HG03469 (cell line): ENCODE results near the gene HMGCL.

Experiments used
- ATAC-seq: cut with Tn5 transposase; IDR thresholded peaks from one replicate; pipeline ENCODE4 v1.9.1; 2021; ENCODE audit warnings: mild to moderate bottlenecking, moderate library complexity, moderate number of reproducible peaks; ENCODE audit not compliant: unreplicated experiment

The HMGCL gene

DNA sequence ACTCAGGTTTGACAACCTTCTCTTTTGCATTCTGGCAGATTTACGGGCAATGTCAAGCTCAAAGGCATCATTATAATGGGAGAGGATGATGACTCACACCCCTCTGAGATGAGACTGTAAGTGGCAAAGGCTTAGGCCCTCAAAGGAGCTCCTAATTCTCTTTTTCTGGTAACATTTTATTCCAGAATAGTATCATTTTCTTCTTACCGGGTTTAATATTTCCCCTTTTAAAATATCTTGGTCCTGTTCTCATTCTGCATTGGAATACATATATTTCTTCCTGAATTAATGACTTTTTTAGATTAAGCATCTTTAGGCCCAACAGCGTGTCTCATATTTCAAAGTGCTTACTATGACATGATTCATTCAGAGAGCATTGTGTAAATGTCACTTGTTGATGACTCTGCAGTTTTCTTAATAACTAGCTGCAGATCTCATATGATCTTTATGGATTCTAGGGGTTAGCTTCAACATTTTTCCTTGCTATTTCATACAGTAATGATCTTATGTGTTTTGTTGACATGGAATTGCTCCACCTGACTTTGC is 45.3 kb downstream of the HMGCL start:
- no peak for ATAC-seq

DNA sequence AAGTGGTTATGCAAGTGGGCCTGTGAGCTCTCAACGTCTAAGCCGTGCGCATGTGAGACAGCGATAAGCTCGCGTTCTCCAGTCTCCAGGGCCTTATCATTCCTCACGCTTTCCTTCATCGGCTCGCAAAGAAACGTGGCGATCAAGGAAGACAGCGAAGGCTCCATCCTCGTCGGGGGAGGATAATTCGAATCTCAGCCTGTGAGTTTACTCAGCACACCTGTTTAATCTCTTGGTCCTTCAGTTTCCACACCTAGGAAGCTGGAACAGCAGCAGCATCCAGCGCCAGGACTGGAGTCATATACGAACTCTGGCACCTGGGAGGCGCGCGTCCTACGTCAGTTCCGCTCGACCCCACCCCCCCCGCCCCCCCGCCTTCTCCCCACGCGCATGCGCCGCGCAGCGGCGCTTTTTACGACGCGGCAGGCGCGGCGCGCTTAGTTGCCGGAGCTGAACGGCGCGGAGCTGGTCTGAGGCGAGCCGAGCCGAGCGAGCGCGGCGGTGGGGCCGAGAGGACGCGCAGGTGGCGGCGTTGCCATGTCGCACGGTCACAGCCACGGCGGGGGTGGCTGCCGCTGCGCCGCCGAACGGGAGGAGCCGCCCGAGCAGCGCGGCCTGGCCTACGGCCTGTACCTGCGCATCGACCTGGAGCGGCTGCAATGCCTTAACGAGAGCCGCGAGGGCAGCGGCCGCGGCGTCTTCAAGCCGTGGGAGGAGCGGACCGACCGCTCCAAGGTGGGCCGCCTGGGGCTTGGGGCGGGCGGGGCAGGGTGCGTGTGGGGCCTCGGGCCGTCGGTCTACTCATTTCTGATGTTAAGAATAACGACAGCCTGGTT is 47.0 kb downstream of the HMGCL start, which contains the start of gene PITHD1:
PITHD1 (plus strand) TSS at position 440 of the 836 bp plus-strand sequence; CDS start at position 538, 98 bp downstream.
- ATAC-seq = no peak

DNA sequence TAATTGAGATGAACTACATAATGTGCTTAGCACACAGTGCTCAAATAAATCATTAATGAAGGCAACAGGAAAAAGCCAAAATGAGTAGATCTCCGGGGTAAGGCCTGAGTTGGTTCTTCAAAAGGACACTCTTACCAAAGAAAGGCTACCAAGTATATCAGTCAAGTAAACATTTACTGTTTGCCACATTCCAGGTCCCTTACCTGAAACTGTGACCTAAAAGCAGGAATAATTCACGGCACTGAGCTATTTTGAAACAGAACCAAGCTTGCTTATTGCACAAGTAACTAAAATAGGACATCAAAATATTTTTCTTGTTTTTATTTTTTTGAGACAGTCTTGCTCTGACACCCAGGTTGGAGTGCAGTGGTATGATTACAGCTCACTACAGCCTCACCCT is 49.0 kb downstream of the HMGCL start:
- ATAC-seq = no peak

DNA sequence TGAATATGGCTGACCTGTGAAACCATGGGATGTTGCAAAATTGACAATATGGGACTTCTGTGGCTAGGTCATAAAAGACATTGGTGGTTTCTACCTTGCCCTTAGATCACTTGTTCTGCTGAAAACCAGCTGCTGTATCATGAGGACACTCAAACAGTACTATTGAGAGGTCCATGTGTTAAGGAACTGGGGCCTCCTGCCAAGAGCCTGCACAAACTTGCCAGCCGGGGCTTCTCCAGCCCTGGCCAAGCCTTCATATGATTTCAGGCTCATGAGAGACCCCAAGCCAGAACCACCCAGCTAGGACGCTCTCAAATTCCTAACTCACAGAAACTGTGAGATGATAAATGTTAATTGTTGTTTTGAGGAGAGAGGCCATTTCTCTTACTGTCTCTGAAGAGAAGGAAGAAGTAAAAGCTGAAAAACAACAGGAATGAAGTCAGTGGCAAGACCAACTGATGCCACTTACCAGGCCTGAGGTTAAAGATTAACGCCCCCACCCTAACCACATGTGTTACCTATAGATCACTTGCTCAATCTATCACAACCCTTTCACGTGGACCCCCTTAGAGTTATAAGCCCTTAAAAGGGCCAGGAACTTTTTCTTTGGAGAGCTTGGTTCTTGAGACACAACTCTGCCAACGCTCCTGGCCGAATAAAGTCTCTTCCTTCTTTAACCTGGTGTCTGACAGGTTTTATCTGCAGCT is 50.9 kb downstream of the HMGCL start:
- ATAC-seq = no peak

DNA sequence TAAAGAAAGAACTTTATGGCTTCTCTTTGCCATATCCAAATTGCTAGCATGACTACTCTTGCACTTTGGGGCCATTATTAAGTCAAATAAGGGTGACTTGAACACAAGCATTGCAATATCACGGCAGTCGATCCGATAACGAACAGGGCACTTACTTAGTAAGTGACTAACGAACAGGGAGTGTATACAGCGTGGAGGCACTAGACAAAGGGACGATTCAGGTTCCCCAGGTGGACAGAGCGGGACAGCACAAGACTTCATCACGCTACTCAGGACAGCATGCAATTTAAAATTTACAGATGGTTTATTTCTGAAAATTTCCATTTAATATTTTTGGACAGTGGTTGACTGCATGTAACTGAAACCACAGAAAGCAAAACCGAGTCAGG is 52.4 kb downstream of the HMGCL start:
- no peak for ATAC-seq

DNA sequence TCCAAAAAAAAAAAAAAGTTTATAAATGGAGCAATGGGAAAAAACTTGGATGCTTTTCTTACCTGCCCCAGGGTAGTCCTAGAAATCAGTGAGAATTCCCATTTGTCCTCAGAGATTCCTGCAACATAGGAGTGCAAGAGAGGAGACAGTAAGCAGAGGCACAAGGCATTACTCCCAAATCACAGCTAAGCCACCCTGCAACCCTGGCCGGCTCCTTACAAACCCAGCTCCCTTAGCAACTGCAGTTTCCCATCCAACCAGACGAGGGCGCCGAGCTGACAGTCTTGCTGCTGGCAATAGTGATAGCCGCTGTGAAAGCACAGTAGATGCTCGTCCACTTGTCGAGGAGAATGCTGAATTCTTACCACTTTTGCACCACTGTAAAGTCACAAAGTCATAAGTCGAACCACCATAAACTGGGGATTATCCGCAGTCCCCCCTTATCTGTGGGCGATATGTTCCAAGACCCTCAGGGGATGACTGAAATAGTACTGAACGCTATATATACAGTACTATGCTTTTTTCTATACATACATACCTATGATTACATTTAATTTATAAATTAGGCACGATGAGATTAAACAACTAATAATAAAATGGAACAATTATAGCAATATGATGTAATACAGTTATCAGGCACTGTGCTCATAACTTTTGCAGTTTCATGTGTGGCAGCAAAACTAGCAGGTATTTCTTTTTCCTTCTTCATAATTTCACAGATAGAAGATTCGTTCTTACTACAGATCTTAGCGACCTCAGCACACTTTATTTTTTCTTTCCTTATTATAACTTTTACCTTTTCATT is 53.0 kb downstream of the HMGCL start:
- no peak for ATAC-seq

DNA sequence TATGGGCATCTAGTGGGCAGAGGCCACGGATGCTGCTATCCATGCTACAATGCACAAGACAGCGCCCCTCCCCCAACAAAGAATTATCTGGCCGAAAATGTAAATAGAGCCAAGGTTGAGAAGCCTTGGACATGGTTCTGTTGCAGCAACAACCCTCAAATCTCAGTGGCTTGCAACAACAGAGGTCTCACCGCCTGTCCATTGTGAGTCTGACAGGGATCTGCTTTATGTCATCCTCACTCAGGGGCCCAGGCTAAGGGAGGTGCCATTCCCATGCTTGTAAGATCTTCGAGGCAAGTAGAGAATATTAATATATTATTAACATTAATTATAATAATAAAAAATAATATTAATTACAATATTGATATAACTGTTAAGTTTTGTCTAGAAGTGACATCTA is 56.5 kb downstream of the HMGCL start:
- ATAC-seq = no peak

DNA sequence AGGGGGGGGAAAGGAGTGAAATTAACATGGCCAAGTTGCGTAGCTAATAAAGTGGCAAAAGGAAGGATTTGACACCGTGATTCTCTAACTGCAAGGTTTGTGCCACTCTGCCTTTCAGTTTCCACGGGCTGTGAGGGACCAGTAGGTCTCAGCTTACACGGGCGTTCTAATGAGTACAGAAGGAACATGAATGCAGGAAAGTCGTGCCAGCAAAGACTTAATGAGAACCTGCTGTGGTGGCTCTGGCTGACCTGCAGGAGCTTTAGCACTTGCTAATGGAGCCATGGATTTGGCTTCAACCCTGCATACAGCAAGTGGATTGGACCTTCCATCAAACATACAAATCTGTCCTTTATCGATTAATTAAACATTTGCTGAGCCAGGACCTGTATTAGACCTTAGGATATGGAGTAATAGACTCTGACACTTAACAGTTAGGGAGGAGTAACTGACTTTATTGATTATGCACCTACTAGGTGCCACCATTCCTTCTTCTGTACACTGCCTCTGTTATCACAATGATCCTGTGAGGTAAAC is 62.1 kb downstream of the HMGCL start:
- no peak for ATAC-seq

DNA sequence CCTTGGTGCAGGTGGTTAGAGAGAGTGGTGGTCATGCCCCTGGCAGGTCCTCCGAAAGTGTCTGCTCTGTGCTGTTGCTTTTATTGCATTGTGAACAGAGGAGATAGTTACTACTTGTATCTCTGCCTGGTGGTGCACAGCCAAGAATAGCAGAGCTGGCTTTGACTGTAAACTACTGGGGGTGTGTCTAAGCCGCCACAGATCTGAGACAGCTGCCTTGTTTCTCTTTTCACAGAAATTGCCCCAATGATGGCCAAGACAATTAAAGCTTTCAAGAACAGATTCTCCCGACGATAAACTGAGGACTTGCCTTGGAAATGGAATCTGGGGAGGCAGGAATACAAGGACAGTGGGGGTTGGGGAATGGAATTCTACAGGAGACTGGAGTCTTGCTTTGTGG is 66.0 kb downstream of the HMGCL start:
- ATAC-seq = no peak

DNA sequence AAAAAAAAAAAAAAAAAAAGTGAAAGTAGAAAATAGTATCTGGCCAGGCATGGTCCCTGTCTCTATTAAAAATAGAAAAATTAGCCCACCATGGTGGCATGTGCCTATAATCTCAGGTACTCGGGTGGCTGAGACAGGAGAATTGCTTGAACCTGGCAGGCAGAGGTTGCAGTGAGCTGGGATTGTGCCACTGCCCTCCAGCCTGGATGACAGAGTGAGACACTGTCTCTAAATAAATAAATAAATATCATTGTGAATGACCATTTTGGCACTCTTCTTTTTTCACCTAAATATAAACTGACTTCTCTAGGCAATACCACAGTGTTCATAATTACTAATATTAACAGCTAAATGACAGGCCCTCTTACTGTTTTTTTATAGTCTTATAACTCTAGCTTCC is 67.4 kb downstream of the HMGCL start:
- no peak for ATAC-seq

DNA sequence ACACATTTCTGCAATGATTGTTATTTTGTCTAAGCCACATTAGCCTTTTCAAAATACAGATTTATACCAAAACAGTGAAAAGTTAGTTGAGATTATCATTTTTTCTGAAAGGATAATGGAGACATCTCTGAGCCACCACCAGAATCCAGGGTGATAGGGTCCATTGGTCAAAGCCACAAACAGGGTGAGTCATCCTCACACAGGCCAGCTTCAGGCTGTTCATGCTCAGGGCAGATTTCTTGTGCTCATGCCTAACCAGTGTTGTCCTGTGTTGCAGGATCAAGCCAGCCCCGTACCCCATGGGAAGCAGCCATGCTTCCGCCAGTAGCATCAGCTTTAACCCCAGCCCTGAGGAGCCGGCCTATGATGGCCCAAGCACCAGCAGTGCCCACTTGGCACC is 68.6 kb downstream of the HMGCL start:
- ATAC-seq = no peak

DNA sequence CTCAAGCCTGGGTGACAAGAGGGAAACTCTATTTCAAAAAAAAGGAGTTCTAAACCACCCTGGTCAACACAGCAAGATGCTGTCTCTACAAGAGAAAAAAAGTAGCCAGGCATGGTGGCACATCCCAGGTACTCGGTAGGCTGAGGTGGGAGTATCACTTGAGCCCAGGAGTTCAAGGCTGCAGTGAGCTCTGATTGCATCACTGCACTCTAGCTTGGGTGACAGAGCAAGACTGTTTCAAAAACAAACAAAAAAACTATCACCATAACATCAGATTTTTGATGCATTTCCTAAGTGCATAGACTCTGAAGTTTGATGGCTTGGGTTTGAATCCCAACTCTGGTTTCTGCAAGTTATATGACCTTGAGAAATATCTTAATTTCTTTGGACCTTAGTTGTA is 72.3 kb downstream of the HMGCL start:
- ATAC-seq = no peak
